T-cell (primary cell): ENCODE measurements around the gene HHAT. TPM values are rescaled to one million over a fixed set of nuclear protein-coding genes. Genes with fewer than 3 reads are reported as not detected.

ENCODE experiments used
- ATAC-seq, 4 experiments: fragments of 200-7000 bp in 3 of 4; fragments of 150-1000 bp in 1 of 4; cut with Tn5 transposase; replicated peaks in 1 of 4; 1 replicate in 3 of 4; 2 replicates in 1 of 4; pipeline ENCODE4 v1.10.0; 2021; ENCODE audit warnings: moderate library complexity in 3 of 4, mild to moderate bottlenecking in 2 of 4, moderate number of reproducible peaks in 1 of 4
- CTCF ChIA-PET, 2 donors: fragments of 300-600 bp; sonication (Branson Sonifier 250); formaldehyde crosslinking; loops; one replicate each; lab custom pipeline; 2022; ENCODE audit warnings: antibody characterized with exemption in 2 of 2; lab: Charles Lee
- POLR2A ChIA-PET, 2 donors: fragments of 300-600 bp; sonication (Branson Sonifier 250); formaldehyde crosslinking; loops; one replicate each; lab custom pipeline; 2022; ENCODE audit warnings: antibody characterized with exemption in 2 of 2; lab: Charles Lee
- DNase-seq, 35 experiments: peaks; one replicate each; pipeline versions ENCODE4 v3.0.0 to v3.0.0-alpha.2; 2013 to 2023
- H3K27ac ChIP-seq: one replicate; pipeline ENCODE4 v1.5.1; 2013; ENCODE audit warnings: low read length
- H3K27me3 ChIP-seq, 2 experiments: replicated peaks in 1 of 2; 1 replicate in 1 of 2; 2 replicates in 1 of 2; pipeline versions ENCODE4 v1.6.1 to v1.7.0; 2013; ENCODE audit warnings: low read length in 1 of 2, mixed read lengths in 1 of 2; ENCODE audit not compliant: control insufficient read depth in 2 of 2, insufficient read depth in 2 of 2; ENCODE audit errors: extremely low read depth in 1 of 2
- H3K36me3 ChIP-seq, 2 donors: 1 replicate in 1 of 2; 2 replicates in 1 of 2; pipeline versions ENCODE4 v1.6.1 to v1.7.0; 2013; ENCODE audit warnings: low read length in 1 of 2; ENCODE audit not compliant: control insufficient read depth in 2 of 2, insufficient read depth in 1 of 2; ENCODE audit errors: extremely low read depth in 1 of 2
- H3K4me1 ChIP-seq, 2 experiments: 1 replicate in 1 of 2; 2 replicates in 1 of 2; pipeline versions ENCODE4 v1.6.1 to v1.7.0; 2013; ENCODE audit warnings: low read length in 2 of 2, mixed read lengths in 1 of 2; ENCODE audit not compliant: insufficient read depth in 2 of 2, control insufficient read depth in 1 of 2; ENCODE audit errors: extremely low read depth in 1 of 2
- H3K4me3 ChIP-seq, 2 donors: 1 replicate in 1 of 2; 2 replicates in 1 of 2; pipeline versions ENCODE4 v1.5.1 to v1.7.0; 2013; ENCODE audit warnings: mild to moderate bottlenecking in 2 of 2, low read length in 1 of 2, moderate library complexity in 1 of 2; ENCODE audit not compliant: control insufficient read depth in 1 of 2; ENCODE audit errors: extremely low read depth in 1 of 2
- H3K9me3 ChIP-seq: 2 replicates; pipeline ENCODE4 v1.7.0; 2013
- H3K27ac Mint-ChIP-seq, 2 donors: one replicate each; pipeline ENCODE4 v1.8.0; 2020 to 2021; ENCODE audit warnings: mild to moderate bottlenecking in 2 of 2, mixed read lengths in 2 of 2
- H3K27me3 Mint-ChIP-seq, 2 donors: one replicate each; pipeline ENCODE4 v1.8.0; 2021 to 2022; ENCODE audit warnings: mixed read lengths in 2 of 2
- H3K36me3 Mint-ChIP-seq: one replicate; pipeline ENCODE4 v1.8.0; 2021; ENCODE audit warnings: mixed read lengths
- H3K4me1 Mint-ChIP-seq, 3 donors: one replicate each; pipeline ENCODE4 v1.8.0; 2020 to 2022; ENCODE audit warnings: mixed read lengths in 3 of 3, mild to moderate bottlenecking in 1 of 3
- H3K4me3 Mint-ChIP-seq, 3 donors: one replicate each; pipeline ENCODE4 v1.8.0; 2020 to 2022; ENCODE audit warnings: mild to moderate bottlenecking in 3 of 3, mixed read lengths in 3 of 3, moderate library complexity in 3 of 3
- H3K9me3 Mint-ChIP-seq, 3 donors: one replicate each; pipeline ENCODE4 v1.8.0; 2020 to 2022; ENCODE audit warnings: mixed read lengths in 3 of 3
- WGBS: methylation state at CpG from one replicate; pipeline ENCODE4 v1.1.5; 2013; ENCODE audit warnings: missing lambda C conversion rate; ENCODE audit not compliant: insufficient coverage; 5-methylcytosine and 5-hydroxymethylcytosine counted together
- total RNA-seq, 35 experiments: library from RNA in 6 of 35; stranded (reverse) in 6 of 35; fragments of 120-200 nt in 1 of 35; gene quantifications; one replicate each; pipeline versions ENCODE4 v1.2.1 to v1.2.4 and lab custom pipeline; 2013 to 2026

HHAT gene
- total RNA-seq, 5 donors from 2014 or later (not counting 1 experiment from before 2014, with no cell fraction given), result 2.2 to 7.9 (median 4.1) TPM

DNA sequence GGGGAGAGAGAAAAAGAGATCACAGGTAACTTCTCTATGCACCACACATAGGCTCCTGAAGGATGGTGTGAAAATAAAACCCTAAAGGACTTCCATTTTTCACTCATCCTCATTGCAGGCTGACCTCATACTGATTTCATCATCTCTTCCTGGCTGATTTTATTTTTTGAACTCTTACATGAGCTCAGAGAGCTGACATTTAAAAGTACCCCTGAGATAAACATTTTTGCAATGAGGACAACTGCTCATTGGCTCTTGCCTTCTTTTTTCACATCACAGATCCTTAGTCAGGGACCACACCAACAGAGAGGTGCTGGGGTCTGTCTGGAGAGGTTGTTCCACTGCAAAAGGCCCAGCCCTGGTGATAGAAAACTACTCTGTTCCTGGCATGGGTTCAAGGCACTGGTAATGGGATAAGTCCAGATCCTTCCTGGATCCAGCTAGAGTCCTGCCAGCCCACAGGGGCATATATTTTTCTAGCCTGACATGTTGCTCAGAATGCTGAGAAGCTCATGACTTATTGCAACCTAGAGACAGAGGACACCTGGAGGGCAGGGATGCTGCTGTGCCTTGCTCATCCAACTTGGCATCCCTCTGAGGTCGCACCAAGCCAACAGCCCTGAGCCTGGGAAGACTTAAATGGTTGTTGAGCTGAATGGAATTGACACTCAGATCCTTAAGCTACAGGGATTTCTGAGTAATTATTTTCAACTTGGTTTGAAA, 360.0 kb downstream of the HHAT start:
- H3K36me3 ChIP-seq, result no peaks in the 10 kb centered on the region
- H3K27me3 Mint-ChIP-seq, result no peaks in the 10 kb centered on the region
- no peaks in the 10 kb centered on the region for H3K9me3 Mint-ChIP-seq
- ChIA-PET CTCF (no interaction called here), POLR2A (no interaction called here)
- no peak overlapping the region for H3K4me3 Mint-ChIP-seq
- ATAC-seq (no peak), DNase-seq (no peak)
- H3K4me1 Mint-ChIP-seq, result peaks cover 9 to 20% (median 12%) of the 10 kb centered on the region in 3 donors
- H3K27me3 ChIP-seq, result peaks cover 0 to 1% of the 10 kb centered on the region in 2 experiments
- WGBS, result 100% methylated on average over 1 of the region's 1 CpG
- H3K27ac Mint-ChIP-seq, result no peak overlapping the region
- H3K27ac ChIP-seq, result no peak overlapping the region
- no peaks in the 10 kb centered on the region for H3K4me1 ChIP-seq
- H3K36me3 Mint-ChIP-seq, result peaks cover 3% of the 10 kb centered on the region
- no peak overlapping the region for H3K4me3 ChIP-seq
- no peaks in the 10 kb centered on the region for H3K9me3 ChIP-seq

DNA sequence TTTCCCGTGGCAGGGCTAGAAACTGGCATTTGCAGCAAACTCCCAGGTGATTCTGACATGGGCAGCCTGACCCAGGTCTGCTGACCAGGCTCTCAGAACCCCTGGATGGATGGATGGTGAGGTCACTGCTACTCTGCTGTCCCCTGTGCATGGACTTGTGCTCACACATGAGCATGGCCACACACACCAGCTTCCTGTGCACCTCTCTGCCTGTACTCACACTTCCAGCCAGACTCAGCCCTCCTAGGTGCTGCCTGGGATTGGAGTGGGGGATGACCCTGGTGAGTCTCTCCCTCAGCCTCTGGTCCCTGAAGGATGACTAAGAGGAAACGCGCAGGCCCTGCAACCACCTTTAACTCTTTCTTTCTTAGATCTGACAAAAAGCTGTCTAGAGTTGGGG, 361.1 kb downstream of the HHAT start:
- Histone ChIP-seq H3K36me3 (no peaks in the 10 kb centered on the region), H3K4me1 (no peaks in the 10 kb centered on the region), H3K27ac (no peak overlapping the region), H3K4me3 (no peak overlapping the region), H3K27me3 (peaks cover 0 to 5% of the 10 kb centered on the region in 2 experiments), H3K9me3 (no peaks in the 10 kb centered on the region)
- CTCF ChIA-PET, result interaction anchor here in 1 of 2 donors (0.6 kb wide), 1 partner anchor 51 kb away, joined by 9 read pairs; no protein-coding TSS in a partner anchor
- Mint-ChIP-seq H3K4me1 (peaks cover 9 to 20% (median 12%) of the 10 kb centered on the region in 3 donors), H3K4me3 (no peak overlapping the region), H3K27me3 (no peaks in the 10 kb centered on the region), H3K36me3 (no peaks in the 10 kb centered on the region), H3K9me3 (no peaks in the 10 kb centered on the region), H3K27ac (no peak overlapping the region)
- no peak for ATAC-seq
- 100% methylated on average over 1 of the region's 3 CpGs for WGBS
- DNase-seq, result no peak
- POLR2A ChIA-PET, result no interaction called here

DNA sequence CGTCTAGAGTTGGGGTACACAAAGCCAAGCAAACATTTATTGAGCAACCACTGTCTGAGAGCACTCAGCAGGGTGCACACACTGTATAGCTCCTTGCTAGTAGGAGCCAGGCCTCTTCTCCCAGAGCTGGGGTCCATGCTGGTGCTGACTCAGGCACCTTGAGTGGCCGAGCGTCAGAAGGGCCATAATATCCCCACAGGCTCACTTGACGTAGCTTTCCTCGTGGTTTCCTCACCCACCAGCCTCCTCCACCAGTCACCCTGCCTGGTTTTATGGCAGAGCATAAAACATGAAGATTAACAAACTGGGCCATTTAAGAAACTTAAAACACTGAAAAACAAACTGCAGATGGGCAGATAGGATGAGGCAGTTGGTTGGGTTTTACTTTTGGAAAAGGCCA, 361.5 kb downstream of the HHAT start:
- Histone ChIP-seq H3K9me3 (no peaks in the 10 kb centered on the region), H3K27me3 (peaks cover 0 to 5% of the 10 kb centered on the region in 2 experiments), H3K4me3 (no peak overlapping the region), H3K27ac (no peak overlapping the region), H3K4me1 (no peaks in the 10 kb centered on the region), H3K36me3 (no peaks in the 10 kb centered on the region)
- no peak for DNase-seq
- H3K4me1 Mint-ChIP-seq, result peaks cover 9 to 20% (median 12%) of the 10 kb centered on the region in 3 donors
- H3K27ac Mint-ChIP-seq, result no peak overlapping the region
- H3K27me3 Mint-ChIP-seq, result no peaks in the 10 kb centered on the region
- 94% methylated on average over 2 of the region's 5 CpGs for WGBS
- ChIA-PET POLR2A (no interaction called here), CTCF (interaction anchor here in 1 of 2 donors (0.6 kb wide), 1 partner anchor 51 kb away, joined by 9 read pairs; no protein-coding TSS in a partner anchor)
- H3K36me3 Mint-ChIP-seq, result no peaks in the 10 kb centered on the region
- no peak for ATAC-seq
- H3K9me3 Mint-ChIP-seq, result no peaks in the 10 kb centered on the region
- no peak overlapping the region for H3K4me3 Mint-ChIP-seq

DNA sequence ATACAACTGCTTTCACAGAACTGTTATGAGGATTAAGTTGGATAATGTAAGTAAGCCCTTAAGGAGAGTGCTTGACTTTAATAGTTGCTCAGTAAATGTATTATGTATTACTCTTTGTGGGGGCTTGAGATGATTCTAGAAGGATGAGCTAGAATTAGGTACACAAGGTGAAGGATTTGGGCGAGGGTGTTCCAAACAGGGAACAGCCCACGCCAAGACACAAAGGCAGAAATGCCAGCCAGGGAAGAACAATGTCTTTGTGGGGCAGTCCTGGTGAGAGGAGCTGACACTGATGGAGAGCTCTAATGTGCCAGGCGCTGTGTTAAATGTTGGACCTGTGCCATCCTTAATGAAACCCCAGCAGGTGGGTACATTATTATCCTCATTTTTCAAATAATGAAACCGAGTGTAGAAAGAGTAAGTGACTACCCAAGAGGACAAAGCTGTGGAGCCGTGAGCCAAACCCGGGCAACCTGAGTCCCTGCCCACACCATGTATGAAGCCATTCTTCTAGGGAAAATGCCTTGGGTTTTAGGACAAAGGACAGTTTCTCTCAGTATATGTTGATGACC, 362.4 kb downstream of the HHAT start:
- Mint-ChIP-seq H3K27ac (no peak overlapping the region), H3K27me3 (no peaks in the 10 kb centered on the region), H3K9me3 (no peaks in the 10 kb centered on the region), H3K36me3 (no peaks in the 10 kb centered on the region), H3K4me3 (no peak overlapping the region), H3K4me1 (peaks cover 9 to 20% (median 12%) of the 10 kb centered on the region in 3 donors)
- ChIA-PET CTCF (no interaction called here), POLR2A (interaction anchor here in 1 of 2 donors (0.6 kb wide), 1 partner anchor 660 kb away, joined by 3 read pairs; no protein-coding TSS in a partner anchor)
- WGBS, result 95% methylated on average over 2 of the region's 6 CpGs
- ATAC-seq (no peak), DNase-seq (no peak)
- Histone ChIP-seq H3K4me1 (no peaks in the 10 kb centered on the region), H3K9me3 (no peaks in the 10 kb centered on the region), H3K27ac (no peak overlapping the region), H3K36me3 (no peaks in the 10 kb centered on the region), H3K27me3 (peaks cover 0 to 8% of the 10 kb centered on the region in 2 experiments), H3K4me3 (no peak overlapping the region)

DNA sequence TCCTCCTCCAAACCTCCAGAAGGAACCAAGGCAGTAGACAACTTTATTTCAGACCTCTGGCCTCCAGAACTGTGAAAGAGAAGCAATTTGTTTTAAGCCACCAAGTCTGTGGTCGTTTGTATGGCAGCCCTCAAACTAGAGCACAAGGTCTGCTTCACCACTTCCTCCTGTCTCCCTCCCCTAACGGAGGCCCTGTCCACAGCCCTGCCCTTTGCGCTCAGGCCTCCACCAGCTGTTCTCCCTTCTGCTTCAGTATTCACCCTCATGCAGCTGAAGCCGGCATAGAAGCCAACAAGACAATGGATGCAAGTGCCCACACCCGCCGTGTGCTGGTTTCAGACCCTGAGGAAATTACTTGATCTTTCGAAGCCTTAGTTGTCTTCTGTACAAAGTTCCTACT, 364.1 kb downstream of the HHAT start:
- Mint-ChIP-seq H3K27ac (peak overlapping the region in 1 of 2 donors; percentile 55), H3K4me3 (peak overlapping the region in 1 of 3 donors; percentile 38), H3K36me3 (no peaks in the 10 kb centered on the region), H3K27me3 (no peaks in the 10 kb centered on the region), H3K4me1 (peaks cover 9 to 20% (median 12%) of the 10 kb centered on the region in 3 donors), H3K9me3 (no peaks in the 10 kb centered on the region)
- POLR2A ChIA-PET, result no interaction called here
- DNase-seq, result no peak
- Histone ChIP-seq H3K4me3 (no peak overlapping the region), H3K27me3 (peaks cover 0 to 8% of the 10 kb centered on the region in 2 experiments), H3K36me3 (no peaks in the 10 kb centered on the region), H3K9me3 (no peaks in the 10 kb centered on the region), H3K4me1 (no peaks in the 10 kb centered on the region), H3K27ac (no peak overlapping the region)
- CTCF ChIA-PET, result no interaction called here
- WGBS, result 10% methylated on average over 4 of the region's 7 CpGs
- peak in 1 of 4 experiments; percentile 19 for ATAC-seq

DNA sequence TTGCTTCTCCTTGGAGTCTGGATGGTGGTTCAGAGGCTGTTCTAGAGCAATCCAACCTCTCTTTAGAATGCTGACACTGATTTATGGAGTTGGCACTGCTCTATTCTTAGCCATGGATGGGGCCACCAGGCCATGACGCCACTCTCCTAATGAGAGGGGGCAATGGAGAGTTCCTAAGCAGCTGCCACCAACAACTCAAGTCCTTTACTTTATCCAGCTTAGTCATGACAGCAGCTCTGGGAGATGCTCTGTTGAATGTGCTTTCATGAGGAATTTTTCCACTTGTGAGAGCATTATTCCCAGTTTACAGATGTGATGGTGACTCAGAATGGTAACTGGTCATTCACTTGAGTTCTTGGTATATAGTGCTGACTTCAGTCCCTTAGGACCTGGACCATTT, 366.3 kb downstream of the HHAT start:
- Histone ChIP-seq H3K27ac (no peak overlapping the region), H3K27me3 (peaks cover 0 to 8% of the 10 kb centered on the region in 2 experiments), H3K9me3 (no peaks in the 10 kb centered on the region), H3K4me3 (no peak overlapping the region), H3K4me1 (no peaks in the 10 kb centered on the region), H3K36me3 (no peaks in the 10 kb centered on the region)
- Mint-ChIP-seq H3K4me1 (peaks cover 9 to 20% (median 12%) of the 10 kb centered on the region in 3 donors), H3K27ac (no peak overlapping the region), H3K9me3 (no peaks in the 10 kb centered on the region), H3K4me3 (no peak overlapping the region), H3K36me3 (peaks cover 2% of the 10 kb centered on the region), H3K27me3 (no peaks in the 10 kb centered on the region)
- POLR2A ChIA-PET, result no interaction called here
- DNase-seq (no peak), ATAC-seq (no peak)
- WGBS, result no CpG with 5 or more reads among the region's 1 CpG
- CTCF ChIA-PET, result no interaction called here
